Activated CD4-positive, alpha-beta T cell treated with anti-CD3 and anti-CD28 coated beads, Interleukin-10, Interleukin-2, amounts not matched to agents 100 ng/mL and 50 ng/mL, durations not matched to agents 16 hours and 8 hours (primary cell): ENCODE results near the gene PHLDA1.

Experiments
- DNase-seq: peaks from one replicate; pipeline ENCODE4 v3.0.0-alpha.2; 2020

Gene PHLDA1

DNA sequence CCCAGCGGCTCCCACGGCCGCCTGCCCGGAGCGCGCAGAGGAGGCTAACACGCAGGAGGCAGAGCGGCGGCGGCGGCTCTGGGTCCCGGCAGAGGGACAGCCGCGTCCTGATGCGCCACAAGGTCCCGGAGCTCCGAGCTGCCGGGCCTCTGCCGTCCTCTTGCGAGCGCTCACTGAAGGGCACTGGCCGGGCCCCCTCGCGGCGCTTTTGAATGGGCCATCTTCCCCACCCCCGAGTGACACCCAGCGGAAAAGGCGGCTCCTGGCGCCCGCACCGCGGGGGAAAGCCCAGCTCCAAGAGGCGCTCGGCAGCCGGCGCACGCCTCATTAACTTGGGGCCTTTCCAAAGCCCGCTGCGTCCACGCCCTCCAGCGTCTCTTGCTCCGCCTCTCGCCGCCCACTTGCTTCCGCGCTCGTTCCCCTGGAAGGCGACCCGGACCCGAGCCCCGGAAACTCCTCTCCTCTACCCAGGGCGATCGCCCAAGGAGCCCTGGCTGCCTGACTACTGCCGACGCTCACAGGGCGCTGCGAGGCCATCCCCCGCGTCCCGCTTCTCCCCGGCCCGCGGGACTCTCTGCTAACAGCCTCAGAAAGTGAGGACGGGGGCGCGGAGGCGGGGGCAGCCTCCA, at the start of gene PHLDA1:
PHLDA1 (minus strand) TSS at position 363 of the 629 bp plus-strand sequence.
- peak; percentile 97 for DNase-seq

DNA sequence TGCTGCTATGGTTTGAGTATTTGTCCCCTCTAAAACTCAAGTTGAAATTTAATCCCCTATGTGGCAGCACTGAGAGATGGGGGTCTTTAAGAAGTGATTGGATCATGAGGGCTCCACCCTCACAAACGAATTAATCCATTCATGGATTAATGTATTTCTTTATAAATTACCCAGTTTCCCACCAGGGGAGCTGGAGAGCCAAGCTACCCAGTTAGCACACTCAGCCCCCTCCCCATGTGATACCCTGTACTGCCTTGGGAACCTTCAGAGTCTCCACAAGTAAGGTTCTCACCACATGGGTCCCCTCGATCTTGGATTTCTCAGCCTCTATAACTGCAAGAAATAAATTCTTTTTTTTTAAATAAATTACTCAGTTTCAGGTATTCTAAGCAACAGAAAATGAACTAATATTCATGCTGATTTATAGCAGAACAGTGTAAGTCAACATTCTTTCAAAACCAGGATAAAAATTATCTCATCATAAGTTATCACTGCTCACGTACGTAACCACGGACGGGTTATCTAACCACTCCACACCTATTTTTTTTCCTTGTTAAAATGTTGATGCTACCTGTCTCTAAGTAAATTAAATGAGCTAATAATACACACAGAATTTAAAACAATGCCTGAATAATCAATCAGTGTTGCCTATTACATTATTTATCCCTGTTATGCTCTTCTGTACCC, 49.3 kb upstream of the PHLDA1 start:
- peak; percentile 26 for DNase-seq

DNA sequence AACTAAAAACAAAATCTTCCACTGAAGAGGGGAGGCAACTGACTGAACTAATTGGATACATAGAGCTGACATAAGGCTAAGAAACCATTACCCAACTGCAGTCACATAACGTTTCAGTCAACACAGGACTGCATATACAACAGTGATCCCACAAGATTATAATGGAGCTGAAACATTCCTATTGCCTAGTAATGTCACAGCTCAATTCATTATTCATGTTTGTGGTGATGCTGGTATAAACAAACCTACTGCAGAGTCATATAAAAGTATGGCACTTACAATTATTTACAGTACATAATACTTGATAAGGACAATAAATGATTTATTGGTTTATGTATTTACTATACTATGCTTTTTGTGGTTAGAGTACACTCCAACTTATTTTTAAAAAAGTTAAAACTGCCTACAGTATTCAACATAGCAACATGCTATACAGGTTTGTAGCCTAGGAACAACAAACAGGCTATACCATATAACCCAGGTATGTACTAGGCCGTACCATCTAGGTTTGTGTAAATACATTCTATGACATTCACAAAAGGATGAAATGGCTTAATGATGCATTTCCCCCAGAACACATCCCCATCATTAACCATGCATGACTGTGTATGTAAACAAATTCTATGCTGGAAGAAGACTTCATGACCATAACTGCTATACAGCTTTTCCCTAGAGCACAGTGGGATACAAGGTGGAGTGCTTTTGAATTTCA, 48.6 kb upstream of the PHLDA1 start:
- no peak for DNase-seq

DNA sequence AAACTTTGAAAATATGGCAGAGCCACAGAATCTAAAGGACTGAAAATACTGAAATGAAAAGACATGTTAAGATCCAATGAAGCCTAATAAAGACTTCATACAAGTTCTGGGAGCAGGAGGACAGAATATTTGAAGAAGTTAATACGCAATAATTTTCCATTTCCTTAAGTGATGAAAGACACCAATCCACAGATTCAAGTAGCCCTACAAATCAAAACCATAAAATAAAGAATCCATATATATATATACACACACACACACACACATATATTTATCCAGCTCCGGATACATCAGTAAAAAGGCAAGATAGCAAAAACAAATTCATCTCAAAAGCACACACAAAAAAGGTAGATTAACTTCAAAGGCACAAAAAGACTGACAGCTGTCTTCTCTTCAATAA, 47.2 kb upstream of the PHLDA1 start:
- no peak for DNase-seq

DNA sequence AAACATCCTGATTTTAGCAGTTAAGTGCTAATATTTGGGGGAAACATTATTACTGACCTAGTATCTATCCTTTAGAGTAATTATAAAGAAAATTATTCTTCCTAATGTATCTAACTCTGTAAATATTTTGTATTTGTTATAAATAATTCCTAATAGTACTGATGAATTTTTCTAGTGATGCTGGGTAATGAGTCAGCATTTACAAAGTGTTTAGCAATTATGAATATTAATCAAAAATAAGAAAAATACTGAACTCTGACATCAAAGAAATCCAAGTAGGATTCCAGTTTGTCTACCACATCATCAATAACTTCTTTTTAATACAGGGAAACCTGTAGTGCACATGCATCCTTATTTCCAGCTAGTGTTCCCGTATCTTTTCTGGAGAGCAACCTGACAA, 43.9 kb upstream of the PHLDA1 start:
- no peak for DNase-seq

DNA sequence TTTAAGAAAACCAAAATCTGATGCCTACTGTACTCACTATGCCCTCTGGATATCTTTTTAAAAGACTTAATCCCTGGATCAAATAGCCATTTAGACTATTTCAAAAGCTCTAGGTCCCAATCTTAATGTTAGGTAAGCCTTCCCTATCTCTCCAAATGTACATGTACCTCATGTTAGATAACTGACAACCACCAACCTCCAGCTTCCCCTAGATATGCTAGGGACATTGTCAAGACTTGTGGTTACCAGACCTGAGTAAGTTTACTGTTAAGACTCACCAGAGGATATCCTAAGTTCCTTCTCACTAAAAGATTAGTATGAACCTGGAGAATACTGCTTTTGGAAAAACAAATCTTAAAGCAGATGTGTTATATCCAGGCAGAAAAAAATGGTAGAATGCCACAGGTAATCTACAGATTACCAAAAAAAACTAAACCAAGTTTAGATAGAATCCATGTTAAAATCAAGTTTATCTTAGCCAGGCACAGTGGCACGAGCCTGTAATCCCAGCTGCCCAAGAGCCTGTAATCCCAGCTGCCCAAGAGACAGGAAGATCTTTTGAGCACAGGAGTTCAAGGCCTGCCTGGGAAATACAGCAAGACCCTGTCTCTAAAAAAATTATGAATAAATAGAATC, 43.2 kb upstream of the PHLDA1 start:
- peak; percentile 36 for DNase-seq

DNA sequence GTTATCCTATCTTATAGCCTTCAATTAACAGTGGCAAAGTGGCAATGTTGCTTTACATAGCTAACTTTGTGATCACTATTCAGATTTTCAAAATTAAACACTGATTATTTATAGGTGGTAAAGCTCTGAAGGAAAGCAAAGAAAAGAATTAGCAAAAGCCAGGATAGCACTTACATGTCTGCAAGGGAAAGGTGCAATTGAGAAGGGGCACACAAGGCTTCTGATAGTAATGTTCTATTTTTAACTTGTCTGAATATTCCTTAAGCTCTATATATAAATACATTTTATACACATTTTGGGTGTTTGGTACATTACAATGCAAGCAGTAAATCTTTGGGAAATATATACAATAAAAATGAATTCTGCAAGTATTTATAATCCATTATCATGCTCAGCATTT, 42.0 kb upstream of the PHLDA1 start:
- no peak for DNase-seq

DNA sequence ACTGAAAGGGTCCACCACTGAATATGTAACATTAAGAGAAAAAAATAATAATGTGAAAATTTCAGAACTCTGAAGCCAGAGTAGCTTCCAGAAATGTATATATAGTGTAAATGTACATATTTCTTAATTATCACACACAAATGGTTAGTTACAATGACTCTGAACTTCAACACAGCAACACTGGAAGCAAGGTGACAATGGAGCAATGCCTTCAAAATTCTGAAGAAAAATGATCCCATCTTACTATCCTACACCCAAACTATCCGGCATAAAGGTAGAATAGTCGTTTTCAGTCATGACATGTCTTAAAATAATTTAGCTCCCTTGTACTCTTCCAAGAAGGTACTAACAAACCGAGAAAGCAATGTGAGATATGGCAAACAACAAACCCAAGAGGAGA, 41.0 kb upstream of the PHLDA1 start:
- DNase-seq: no peak

DNA sequence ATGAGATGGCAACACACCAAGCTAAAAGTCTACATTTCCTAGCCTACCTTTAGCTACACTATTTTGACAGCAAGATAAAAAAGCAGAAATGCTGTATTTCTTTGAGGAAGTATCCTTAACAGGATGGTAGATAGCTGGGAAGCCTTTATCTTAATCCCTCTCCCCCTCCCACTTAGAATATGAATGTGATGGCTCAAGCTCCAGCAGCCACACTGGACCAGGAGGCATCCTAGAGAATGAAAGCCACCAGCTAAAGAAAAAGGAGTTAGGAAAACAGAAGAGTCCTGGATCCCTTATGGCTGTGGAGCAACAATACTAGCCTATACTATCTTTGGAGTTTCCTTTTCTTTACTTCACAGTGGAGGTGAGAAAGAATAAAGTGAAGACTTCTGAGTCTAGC, 37.8 kb upstream of the PHLDA1 start:
- DNase-seq: no peak

DNA sequence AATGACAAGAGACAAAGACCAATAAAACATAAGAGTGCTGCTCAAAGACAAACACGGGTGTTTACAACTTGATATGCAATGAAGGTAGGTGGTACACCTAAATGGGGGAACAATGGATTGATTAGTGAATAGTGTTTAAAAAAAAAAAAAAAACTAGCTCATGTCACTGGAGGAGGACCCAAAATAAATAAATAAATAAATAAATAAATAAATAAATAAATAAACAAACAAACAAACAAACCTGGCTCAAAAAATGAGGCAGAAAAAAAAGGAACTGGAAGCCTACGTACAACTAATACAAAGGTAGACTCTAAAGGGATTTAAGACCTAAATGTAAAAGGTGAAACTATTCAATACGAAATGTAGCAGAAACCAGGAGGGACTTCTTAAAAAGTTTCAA, 34.3 kb upstream of the PHLDA1 start:
- DNase-seq: no peak

DNA sequence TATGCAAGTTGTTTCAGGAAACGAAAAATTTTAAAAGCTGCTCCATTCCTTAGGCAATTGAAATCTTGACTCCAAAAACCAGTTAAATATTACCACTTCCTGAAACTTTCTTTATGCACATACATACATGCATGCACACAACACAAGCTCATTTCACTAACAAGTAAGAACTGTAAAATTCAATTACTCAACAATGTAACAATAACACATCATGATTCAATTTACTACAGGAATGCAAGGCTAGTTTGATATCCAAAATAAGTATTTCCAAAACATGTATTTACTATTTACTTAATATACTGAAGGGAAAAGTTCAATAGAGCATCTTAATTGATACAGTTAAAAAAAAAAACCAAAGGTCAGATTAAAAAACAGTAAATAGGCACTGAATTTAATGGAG, 33.3 kb upstream of the PHLDA1 start:
- no peak for DNase-seq

DNA sequence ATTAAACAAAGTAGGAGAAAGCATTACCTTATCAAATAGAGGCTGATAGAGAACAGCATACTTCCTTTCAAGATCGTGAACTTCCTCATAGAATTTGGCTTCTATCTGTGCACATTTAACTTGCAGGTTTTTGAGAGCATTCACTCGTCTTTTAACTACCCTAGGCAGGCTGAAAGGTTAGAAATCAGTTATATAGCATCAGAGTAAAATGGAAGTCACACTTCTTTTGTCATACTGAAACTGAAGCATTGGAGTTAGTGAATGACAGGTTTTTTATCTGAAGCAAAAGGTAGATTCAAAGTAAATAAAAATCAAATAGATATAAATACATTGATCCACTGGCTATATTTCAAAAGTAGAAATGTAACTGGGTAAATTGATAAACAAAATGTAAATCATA, 28.5 kb upstream of the PHLDA1 start:
- peak; percentile 32 for DNase-seq

DNA sequence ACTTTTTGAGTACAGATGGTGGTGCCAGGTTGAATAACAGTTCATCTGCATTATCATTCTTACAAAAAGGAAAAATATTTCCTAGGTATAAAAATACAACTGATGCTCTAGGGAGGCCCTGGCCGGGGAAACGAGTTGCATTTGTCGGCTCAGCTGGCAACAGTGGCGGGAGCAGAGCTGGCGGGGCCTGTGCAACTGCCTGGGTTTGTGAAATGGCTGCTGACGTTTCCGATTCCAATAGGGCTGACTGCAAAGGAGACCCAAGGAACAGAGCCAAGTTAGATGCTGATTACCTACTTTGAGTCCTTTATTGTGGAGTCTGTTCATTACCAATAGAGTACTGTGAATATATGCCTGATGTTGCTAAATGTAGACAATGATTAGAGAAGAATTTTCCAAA, 25.8 kb upstream of the PHLDA1 start:
- DNase-seq: no peak

DNA sequence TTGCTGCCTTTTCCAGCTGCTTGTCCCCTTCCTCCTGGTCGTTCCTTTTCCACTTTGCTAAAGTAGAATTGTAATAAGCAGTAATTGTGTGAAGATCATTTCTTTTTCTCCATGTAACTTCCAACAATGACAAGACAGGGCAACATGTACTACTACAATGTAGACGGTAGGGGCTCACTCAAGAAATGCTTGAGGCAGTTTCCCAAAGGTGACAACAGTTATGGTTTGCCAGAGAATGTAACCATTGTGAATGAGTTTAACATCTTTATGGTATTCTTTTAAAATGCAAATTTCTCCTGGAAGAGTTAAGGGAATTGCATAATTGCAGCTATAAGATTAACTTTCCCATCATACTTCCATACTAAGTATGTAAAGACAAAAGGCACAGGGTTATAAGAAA, 23.8 kb upstream of the PHLDA1 start:
- no peak for DNase-seq

DNA sequence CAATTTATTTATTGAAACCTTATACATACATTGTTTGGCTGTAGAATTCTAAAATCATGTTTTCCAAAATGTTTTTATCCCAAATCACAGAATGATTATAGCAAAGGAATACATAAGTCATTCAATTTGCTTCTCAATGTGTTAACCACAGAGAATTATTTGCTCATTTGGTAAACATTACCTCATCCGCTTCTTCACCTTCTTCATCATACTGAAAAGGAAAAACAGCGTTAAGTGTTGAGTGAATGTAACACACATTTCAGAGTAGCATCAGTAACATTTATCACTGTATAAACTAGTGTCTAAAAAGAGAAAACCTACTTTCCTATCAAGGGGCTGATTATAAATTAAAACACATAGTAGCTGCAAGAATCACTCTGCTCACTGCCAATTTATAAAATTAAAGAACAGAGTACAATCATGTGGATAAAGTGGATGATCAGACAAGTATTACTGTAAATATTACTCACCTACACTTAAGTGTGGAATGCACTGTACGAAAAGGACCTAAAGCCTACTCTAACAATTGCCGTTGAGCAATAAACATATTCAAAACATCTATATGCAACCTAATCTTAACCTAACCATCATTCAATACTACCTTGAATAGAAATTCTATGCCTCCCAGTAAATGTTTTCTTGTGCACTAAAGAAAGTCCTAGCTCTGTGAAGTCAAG, 18.1 kb upstream of the PHLDA1 start:
- no peak for DNase-seq

DNA sequence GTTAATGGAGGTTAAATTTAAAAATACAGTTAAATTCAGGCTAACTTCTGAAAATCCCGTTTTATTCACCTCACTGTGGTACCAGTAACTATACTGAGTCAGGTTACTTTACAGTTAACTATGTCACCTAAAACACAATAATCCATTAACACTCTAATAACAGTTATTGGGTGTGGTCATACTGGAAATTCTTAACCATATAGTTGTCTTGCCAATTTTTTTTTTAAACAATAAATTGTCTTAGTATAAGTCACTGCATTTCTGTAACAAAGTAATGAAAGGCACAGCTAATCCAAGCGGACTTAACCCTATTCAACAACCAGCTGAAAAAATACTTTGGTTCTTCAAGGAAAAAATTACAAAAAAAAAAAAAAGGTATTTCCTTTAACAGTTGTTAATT, 16.2 kb upstream of the PHLDA1 start:
- DNase-seq: no peak

DNA sequence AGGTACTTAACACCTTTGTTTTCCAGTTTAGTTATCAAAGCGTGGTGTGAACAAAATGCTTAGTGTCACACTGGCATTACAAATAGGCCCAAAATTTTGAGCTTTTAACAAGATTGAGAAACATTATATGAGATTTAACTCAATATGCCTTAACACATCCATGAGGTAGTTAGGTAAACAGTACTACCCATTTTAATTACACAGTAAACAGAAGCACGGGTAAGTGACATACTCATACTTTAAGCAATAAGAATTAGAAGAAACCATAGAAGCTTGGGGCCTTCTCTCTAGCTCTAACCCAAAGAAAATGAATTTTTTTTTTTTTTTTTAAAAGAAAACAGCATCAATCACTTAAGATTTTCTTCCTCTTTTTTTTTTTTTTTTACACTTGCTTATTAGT, 15.5 kb upstream of the PHLDA1 start:
- DNase-seq: no peak

DNA sequence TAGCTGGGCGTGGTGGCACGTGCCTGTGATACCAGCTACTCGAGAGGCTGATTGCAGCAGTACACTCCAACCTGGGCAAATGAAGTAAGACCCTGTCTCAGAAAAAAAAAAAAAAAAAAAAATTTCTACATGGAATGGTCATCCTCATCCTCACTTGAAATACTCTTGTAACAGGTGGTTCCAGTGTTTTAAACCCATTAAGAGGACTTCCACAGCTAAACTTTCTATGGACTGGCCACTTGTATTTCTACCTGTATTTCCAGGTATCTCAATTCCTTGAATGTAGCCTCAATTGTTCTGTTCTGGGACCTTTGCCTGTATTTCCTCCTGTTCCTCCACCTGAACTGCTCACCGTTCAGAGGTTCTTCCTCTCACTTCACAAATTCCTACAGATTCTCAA, 11.8 kb upstream of the PHLDA1 start:
- no peak for DNase-seq

DNA sequence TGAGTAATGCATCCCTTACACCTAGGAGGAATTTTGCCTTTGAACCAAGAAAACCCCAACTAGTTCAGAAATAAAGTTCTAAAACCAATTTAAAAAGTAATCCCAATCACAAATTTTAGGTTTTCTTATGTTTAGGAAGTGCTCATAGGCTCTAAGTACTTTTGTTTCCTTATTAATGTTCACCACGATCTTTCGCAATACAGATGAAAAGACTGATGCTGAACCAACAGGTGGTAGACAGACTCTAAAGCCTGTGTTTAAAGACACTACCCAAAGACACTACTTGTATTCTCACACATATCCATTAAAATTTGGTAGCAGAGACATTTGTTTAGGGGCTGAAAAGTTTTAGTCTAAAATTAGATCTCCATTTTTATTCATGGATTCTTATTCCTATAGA, 10.6 kb upstream of the PHLDA1 start:
- no peak for DNase-seq

DNA sequence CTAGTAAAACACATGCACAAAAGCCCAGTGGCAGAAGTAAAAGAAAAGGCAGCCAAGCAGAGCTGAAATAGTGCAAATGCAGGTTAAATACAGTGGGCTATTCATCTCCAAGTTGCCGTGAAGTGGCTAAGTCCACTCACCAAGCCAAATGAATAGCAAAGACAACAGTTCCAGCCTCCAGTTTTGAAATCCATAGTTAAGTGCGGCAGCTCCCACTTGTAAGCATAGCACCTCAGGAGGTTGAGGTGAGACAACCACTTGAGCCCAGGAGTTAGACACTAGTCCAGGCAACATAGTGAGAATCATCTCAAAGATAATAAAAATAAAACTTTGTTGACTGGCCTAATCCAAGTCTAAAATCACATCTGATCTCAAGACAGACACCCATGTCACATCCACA, 9.8 kb upstream of the PHLDA1 start:
- no peak for DNase-seq

DNA sequence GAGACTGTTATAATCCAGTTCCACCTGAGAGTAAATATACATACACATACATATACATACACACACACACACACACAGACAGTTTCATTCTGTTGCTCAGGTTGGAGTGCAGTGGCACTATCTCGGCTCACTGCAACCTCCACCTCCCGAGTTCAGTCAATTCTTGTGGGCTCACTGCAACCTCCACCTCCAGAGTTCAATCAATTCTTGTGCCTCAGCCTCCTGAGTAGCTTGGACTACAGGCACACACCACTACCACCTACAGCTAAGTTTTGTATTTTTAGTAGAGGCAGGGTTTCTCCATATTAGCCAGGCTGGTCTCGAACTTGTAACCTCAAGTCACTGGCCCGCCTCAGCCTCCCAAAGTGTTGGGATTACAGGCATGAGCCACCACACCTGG, 8.9 kb upstream of the PHLDA1 start:
- no peak for DNase-seq

DNA sequence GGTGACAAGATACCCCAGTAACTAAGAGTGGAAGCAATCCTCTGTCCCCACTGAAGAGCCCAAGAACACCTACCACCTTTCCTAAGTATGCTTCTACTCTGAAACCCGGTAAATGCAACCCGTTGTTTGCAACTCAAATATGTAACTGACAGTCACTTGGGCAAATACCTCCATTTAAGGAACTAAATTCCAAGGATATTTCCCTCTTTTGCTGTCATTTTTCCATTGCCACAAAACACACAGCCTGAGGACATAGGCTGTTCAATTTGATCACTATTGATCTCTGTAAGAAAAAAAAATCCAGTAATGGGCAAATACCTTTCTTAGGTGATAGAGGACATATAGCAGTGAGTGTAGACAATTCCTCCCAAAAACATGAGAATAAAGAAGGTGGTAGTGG, 6.6 kb upstream of the PHLDA1 start:
- no peak for DNase-seq
